HFF-Myc (cell line): Measurements from ENCODE around the gene CEP152.
"Not testable (repeated sequence)": the region's sequence is repeated elsewhere in the genome, so short reads cannot be mapped to it uniquely, and the experiment has no call there.

Experiments used
- DNase-seq: peaks from one replicate; pipeline ENCODE4 v3.0.0-alpha.2; 2011; ENCODE audit warnings: low read depth; ENCODE audit errors: extremely low read depth
- H3K4me3 ChIP-seq: replicated peaks from 2 replicates; pipeline ENCODE4 v1.5.1; 2011; ENCODE audit warnings: low read depth, mild to moderate bottlenecking, control low read depth, low read length
- CTCF ChIP-seq: IDR thresholded peaks from 2 replicates; pipeline ENCODE4 v1.5.1; 2012; ENCODE audit warnings: mild to moderate bottlenecking, low read depth, low read length, control low read depth; ENCODE audit errors: missing control alignments

Gene CEP152

GRCh38 chr15:48810414-48811324 lies at the start of gene CEP152:
CEP152 (minus strand) TSS chr15:48811069; CDS start chr15:48805649, 5,420 bp downstream.
- peak; percentile 99 for DNase-seq
- TF ChIP-seq CTCF: no peak
- H3K4me3 ChIP-seq: peak within 1 kb of the TSS; percentile 95

- H3K4me3 ChIP-seq: no peak overlapping the region
- no peak for DNase-seq
- no peak for TF ChIP-seq CTCF
Measured at GRCh38 chr15:48859426-48859825, 48.6 kb upstream of the CEP152 start.

GRCh38 chr15:48858401-48858800 lies 47.5 kb upstream of the CEP152 start:
- no peak for DNase-seq
- H3K4me3 ChIP-seq: no peak overlapping the region
- TF ChIP-seq CTCF: no peak

- H3K4me3 ChIP-seq: no peak overlapping the region
- no peak for DNase-seq
- TF ChIP-seq CTCF: no peak
Measured at GRCh38 chr15:48856942-48857341, 46.1 kb upstream of the CEP152 start.

DNA sequence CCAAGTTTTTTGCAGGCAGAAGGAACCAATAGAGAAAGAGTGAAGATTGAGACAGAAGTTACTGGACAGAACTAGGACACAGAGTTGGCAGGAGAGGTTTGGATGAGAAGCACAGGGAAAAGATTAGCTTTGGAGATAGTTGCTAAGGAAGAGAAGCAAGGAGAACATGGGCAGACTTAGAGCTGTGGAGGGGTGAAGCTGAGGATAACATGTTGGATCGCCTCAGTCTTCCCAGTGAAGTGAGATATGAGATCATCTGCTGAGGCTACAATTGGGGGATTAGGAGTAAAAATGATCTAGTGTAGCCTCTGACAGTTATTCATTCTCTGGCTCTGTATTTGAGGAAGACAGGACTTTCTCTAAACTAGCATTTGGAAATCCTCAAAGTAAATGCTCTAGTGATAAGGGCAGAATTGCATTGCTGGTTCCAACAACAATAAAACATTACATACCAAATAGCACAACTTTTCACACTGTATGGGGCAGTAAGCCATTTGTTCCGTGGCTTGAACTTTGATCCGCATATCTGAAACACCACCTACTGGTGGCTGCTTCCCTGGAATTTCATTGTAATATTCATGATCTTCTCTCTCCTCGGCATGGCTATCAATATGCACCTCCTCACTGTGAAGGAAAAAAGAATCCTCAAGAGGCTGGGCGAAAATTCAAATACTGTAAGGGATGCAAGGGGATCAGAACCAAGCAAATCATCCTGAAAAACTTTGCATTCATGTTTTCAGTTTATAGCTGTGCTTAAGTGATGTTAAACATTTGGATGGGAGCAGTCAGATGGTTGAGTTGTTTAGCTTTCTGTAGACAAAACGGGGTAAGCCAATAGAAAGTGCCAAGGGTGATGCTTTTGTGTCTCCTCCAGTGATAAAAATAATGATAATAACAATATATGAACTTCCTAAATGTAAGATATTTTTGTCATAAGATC lies 44.9 kb upstream of the CEP152 start:
- peak; percentile 56 for TF ChIP-seq CTCF
- H3K4me3 ChIP-seq: no peak overlapping the region
- no peak for DNase-seq

GRCh38 chr15:48854434-48854833 lies 43.6 kb upstream of the CEP152 start:
- not testable (repeated sequence) for H3K4me3 ChIP-seq, DNase-seq

DNA sequence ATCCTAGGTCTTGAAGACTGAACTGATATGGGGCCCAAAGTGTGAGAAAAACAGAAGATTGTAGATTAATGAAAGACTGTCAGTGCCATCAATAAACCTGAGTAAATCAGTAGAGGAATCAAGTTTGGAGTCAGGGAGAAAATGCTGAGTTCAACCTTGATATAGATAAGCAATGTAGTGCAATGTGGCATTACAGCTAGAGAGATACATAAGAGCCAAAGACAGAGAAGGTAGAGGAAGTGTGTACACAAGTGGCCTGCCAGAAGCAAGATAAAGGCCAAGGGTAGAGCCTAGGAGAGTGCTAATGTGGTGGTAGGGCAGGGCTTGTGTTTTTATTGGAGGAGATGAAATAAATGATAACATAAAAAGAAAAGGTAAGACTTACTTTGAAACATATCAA lies 41.1 kb upstream of the CEP152 start:
- DNase-seq: no peak
- no peak overlapping the region for H3K4me3 ChIP-seq
- TF ChIP-seq CTCF: no peak
